Stimulated activated CD4-positive, alpha-beta T cell treated with anti-CD3 and anti-CD28 coated beads, Interleukin-1b, Interleukin-23, amount 100 ng/mL, for 24 hours (primary cell): Measurements from ENCODE around the gene ACTMAP.

Experiments
- DNase-seq, 4 experiments: peaks; one replicate each; pipeline ENCODE4 v3.0.0-alpha.2; 2020; ENCODE audit warnings: low read depth in 4 of 4, low spot score in 1 of 4

Gene ACTMAP

GRCh38 chr19:40721936-40722661 lies 28.2 kb downstream of the ACTMAP start:
- DNase-seq = no peak

GRCh38 chr19:40721140-40721486 lies 29.2 kb downstream of the ACTMAP start:
- no peak for DNase-seq

- no peak for DNase-seq
Measured at GRCh38 chr19:40719414-40719894, 30.8 kb downstream of the ACTMAP start.

- no peak for DNase-seq
Measured at GRCh38 chr19:40718774-40719391, 31.4 kb downstream of the ACTMAP start.

GRCh38 chr19:40717880-40718773 lies 32.1 kb downstream of the ACTMAP start:
- DNase-seq = no peak

- no peak for DNase-seq
Measured at GRCh38 chr19:40717325-40717879, 32.9 kb downstream of the ACTMAP start.

GRCh38 chr19:40716482-40717324 lies 33.6 kb downstream of the ACTMAP start, which contains the start of the genes COQ8B and ITPKC:
COQ8B (minus strand) TSS chr19:40716886; CDS start chr19:40714632, 2,254 bp downstream.
ITPKC (plus strand) TSS chr19:40717112; CDS start chr19:40717136, 24 bp downstream.
- DNase-seq = peak; percentile 99 to 100 (median 100)

- peak in 3 of 4 experiments; percentile 45 to 69 (median 51) for DNase-seq
Measured at GRCh38 chr19:40716031-40716481, 34.2 kb downstream of the ACTMAP start.

- DNase-seq = peak; percentile 74 to 90 (median 86)
Measured at GRCh38 chr19:40714441-40715299, 35.6 kb downstream of the ACTMAP start.

- DNase-seq = no peak
Measured at GRCh38 chr19:40713939-40714338, 36.3 kb downstream of the ACTMAP start.

GRCh38 chr19:40709817-40710216 lies 40.5 kb downstream of the ACTMAP start:
- DNase-seq = no peak

- DNase-seq = no peak
Measured at GRCh38 chr19:40707615-40708014, 42.7 kb downstream of the ACTMAP start.

- no peak for DNase-seq
Measured at GRCh38 chr19:40705950-40706619, 44.2 kb downstream of the ACTMAP start.

GRCh38 chr19:40705362-40705651 lies 45.0 kb downstream of the ACTMAP start:
- DNase-seq = no peak

- DNase-seq = no peak
Measured at GRCh38 chr19:40704491-40705361, 45.6 kb downstream of the ACTMAP start.

GRCh38 chr19:40703029-40703755 lies 47.1 kb downstream of the ACTMAP start:
- no peak for DNase-seq

- no peak for DNase-seq
Measured at GRCh38 chr19:40702337-40703012, 47.8 kb downstream of the ACTMAP start.
